Ovary (tissue), 9 donors: ENCODE measurements around the gene DOCK2. TPM values are rescaled to one million over a fixed set of nuclear protein-coding genes. Genes with fewer than 3 reads are reported as not detected.

Experiments used
- DNase-seq, 5 donors: peaks; one replicate each; pipeline ENCODE4 v3.0.0-alpha.2; 2019 to 2020
- H3K27ac ChIP-seq, 2 donors: fragments of 200-600 bp; one replicate each; pipeline versions ENCODE4 v1.5.1 to v1.8.0; 2019 to 2022
- H3K27me3 ChIP-seq: fragments of 200-600 bp; one replicate; pipeline ENCODE4 v1.8.0; 2022
- H3K36me3 ChIP-seq: fragments of 200-600 bp; sonication (generic); one replicate; pipeline ENCODE4 v1.5.1; 2019
- H3K4me1 ChIP-seq: one replicate; pipeline ENCODE4 v1.8.1; 2013; ENCODE audit warnings: mild to moderate bottlenecking, moderate library complexity; ENCODE audit not compliant: insufficient read depth
- H3K4me3 ChIP-seq: fragments of 200-600 bp; sonication (generic); one replicate; pipeline ENCODE4 v1.5.1; 2017
- H3K9me3 ChIP-seq, 2 donors: fragments of 200-600 bp in 1 of 2; sonication (generic) in 1 of 2; one replicate each; pipeline versions ENCODE4 v1.5.1 to v1.8.1; 2013 to 2019; ENCODE audit warnings: mild to moderate bottlenecking in 1 of 2, moderate library complexity in 1 of 2
- CTCF ChIP-seq, 3 donors: fragments of 450-650 bp in 2 of 3; fragments of 200-600 bp in 1 of 3; IDR thresholded peaks; one replicate each; pipeline versions ENCODE4 v1.5.1 to v1.8.0; 2016 to 2022; ENCODE audit warnings: antibody characterized with exemption in 3 of 3, mild to moderate bottlenecking in 1 of 3
- EP300 ChIP-seq: sonication (generic); formaldehyde crosslinking; IDR thresholded peaks from one replicate; pipeline ENCODE4 v1.6.1; 2017; ENCODE audit warnings: antibody characterized with exemption
- POLR2A ChIP-seq: fragments of 450-650 bp; IDR thresholded peaks from one replicate; pipeline ENCODE4 v1.6.1; 2017; ENCODE audit warnings: antibody characterized with exemption, mild to moderate bottlenecking, moderate library complexity
- WGBS, 3 donors: extraction: QIAGEN DNeasy Blood & Tissue Kit in 1 of 3; methylation state at CpG; one replicate each; pipeline versions ENCODE4 v1.1.5 to v1.1.7; 2013 to 2017; 5-methylcytosine and 5-hydroxymethylcytosine counted together
- intact Hi-C, 4 donors: fragments of 100-400 bp; cut with DNase I; formaldehyde crosslinking; loops; one replicate each; pipeline versions ENCODE4 v1.11.0 to v1.15.1; 2022 to 2023
- microRNA counts: library from miRNA; unstranded; fragments of <30 nt; microRNA quantifications from one replicate; lab custom pipeline; 2016
- microRNA-seq, 3 donors: library from miRNA; unstranded; fragments of <30 nt; microRNA quantifications; one replicate each; pipeline versions ENCODE4 to v1.2.0, GENCODE V29; 2019 to 2020
- polyA plus RNA-seq, 2 donors: library from polyadenylated mRNA; stranded (reverse); fragments of 200-250 nt in 1 of 2; fragments of 350-450 nt in 1 of 2; fragmentation: Illumina TruSeq in 1 of 2; extraction: RNeasy Lipid Tissue Mini Kit (QIAGEN cat#74804) in 1 of 2; gene quantifications; one replicate each; pipeline ENCODE4 v1.2.3, GENCODE V29; 2013 to 2014
- small RNA-seq: library from RNA; depleted of rRNA; stranded (forward); fragments of <200 nt; gene quantifications from one replicate; pipeline ENCODE3, GENCODE V24; 2016
- total RNA-seq, 7 donors: library from RNA; depleted of rRNA in 2 of 7; stranded (reverse); fragments of >200 nt in 2 of 7; fragmentation: NEBNext Ultra II Directional in 3 of 7; extraction: Animal tissue kit (Norgen Biotek cat#: 25700) in 3 of 7; gene quantifications; one replicate each; pipeline versions ENCODE4 v1.1.0 to v1.2.4, GENCODE V29; 2016 to 2023
- donor health status: DM: no; HTN: no; CAD: no; lungs with moderate emphysema.
- donor health status: DM: no; HTN: no; CAD: no.
- donor health status: Bipolar disorder and iron deficiency.
- donor health status: DM: yes; HTN: yes; CAD: no.
- donor health status: DM: no; HTN: no; CAD: no.
- donor health status: DM: yes; HTN: yes; CAD: no.

Gene DOCK2
- total and polyA plus RNA-seq, 9 donors = 1.3 to 10.2 (median 5.4) TPM

- WGBS, 3 donors = 72 to 84% (median 74%) methylated on average over 3 of the region's 3 CpGs
- Histone ChIP-seq H3K27ac (no peak overlapping the region), H3K9me3 (no peaks in the 10 kb centered on the region), H3K36me3 (no peaks in the 10 kb centered on the region), H3K27me3 (no peaks in the 10 kb centered on the region), H3K4me3 (no peak overlapping the region), H3K4me1 (no peaks in the 10 kb centered on the region)
- no peak for DNase-seq
- intact Hi-C loops = no loop called here
- no peak for TF ChIP-seq POLR2A
Observed at GRCh38 chr5:170131235-170131634, 494.2 kb downstream of the DOCK2 start.

GRCh38 chr5:170132269-170132975 is 495.3 kb downstream of the DOCK2 start:
- no peak for DNase-seq
- TF ChIP-seq POLR2A = no peak
- TF ChIP-seq CTCF (IDR thresholded peaks at IDR 0.05) = no peak
- no peak for TF ChIP-seq EP300
- intact Hi-C loops = no loop called here

More at GRCh38 chr5:170132269-170132975, 495.3 kb downstream of the DOCK2 start:
- Histone ChIP-seq H3K4me3 (no peak overlapping the region), H3K9me3 (no peaks in the 10 kb centered on the region), H3K27me3 (no peaks in the 10 kb centered on the region), H3K27ac (no peak overlapping the region), H3K36me3 (no peaks in the 10 kb centered on the region), H3K4me1 (no peaks in the 10 kb centered on the region)
- 71 to 78% (median 75%) methylated on average over 4 of the region's 4 CpGs for WGBS, 3 donors

MicroRNAs within 50 kb of the gene (microRNA counts, 767-probe panel; counts per million panel counts)
- 4,118 counts per million, percentile 90 among the panel's probes with 10 or more counts for microRNA hsa-miR-378e (lab: Ali Mortazavi, UCI)

Small RNA genes lying within 50 kb of the gene (microRNA-seq; reads per million reads assigned to microRNA genes)
- 0 reads per million in 3 donors for gene MIR378E

Small RNA genes lying within 50 kb of the gene (small RNA-seq; reads per million reads assigned to genes)
- not detected for gene MIR378E

Other genes starting within 250 kb of the DOCK2 start
- gene SPDL1, start 53.5 kb upstream of the DOCK2 start, total RNA-seq = 10 to 100 TPM in 1 of 7 donors, 1 to 10 TPM in 6; 4.1 to 10.4 (median 7.2) TPM
- 1 to 10 TPM; 6.6 to 7.5 TPM for gene SPDL1, start 53.5 kb upstream of the DOCK2 start, polyA plus RNA-seq